Aorta (tissue), 5 donors: ENCODE results near the gene ZNF614. TPM values are rescaled to one million over a fixed set of nuclear protein-coding genes. Genes with fewer than 3 reads are reported as not detected.
"Not testable (repeated sequence)": the region's sequence is repeated elsewhere in the genome, so short reads cannot be mapped to it uniquely, and the experiment has no call there.

ENCODE experiments used
- ATAC-seq: fragments of 200-7000 bp; cut with Tn5 transposase; one replicate; pipeline ENCODE4 v1.9.1; 2022; ENCODE audit warnings: moderate library complexity; ENCODE audit not compliant: low FRiP score
- DNase-seq, 2 donors: peaks; one replicate each; pipeline ENCODE4 v3.0.0-alpha.2; 2020
- H3K27ac ChIP-seq, 2 donors: one replicate each; pipeline ENCODE4 v1.5.1; 2013; ENCODE audit warnings: low read length in 2 of 2, mild to moderate bottlenecking in 2 of 2, moderate library complexity in 2 of 2, control low read depth in 1 of 2, inconsistent platforms in 1 of 2, low read depth in 1 of 2
- H3K27me3 ChIP-seq, 2 donors: one replicate each; pipeline ENCODE4 v1.6.1; 2013; ENCODE audit warnings: control low read depth in 1 of 2, low read length in 1 of 2, mild to moderate bottlenecking in 1 of 2, moderate library complexity in 1 of 2; ENCODE audit not compliant: insufficient read depth in 2 of 2, control insufficient read depth in 1 of 2
- H3K36me3 ChIP-seq, 2 donors: one replicate each; pipeline ENCODE4 v1.6.1; 2013; ENCODE audit warnings: control low read depth in 1 of 2, low read length in 1 of 2, mild to moderate bottlenecking in 1 of 2; ENCODE audit not compliant: insufficient read depth in 2 of 2, control insufficient read depth in 1 of 2
- H3K4me1 ChIP-seq, 2 donors: one replicate each; pipeline ENCODE4 v1.6.1; 2013; ENCODE audit warnings: low read length in 2 of 2, control low read depth in 1 of 2, mild to moderate bottlenecking in 1 of 2, moderate library complexity in 1 of 2; ENCODE audit not compliant: insufficient read depth in 2 of 2, control insufficient read depth in 1 of 2
- H3K4me3 ChIP-seq, 2 donors: one replicate each; pipeline ENCODE4 v1.5.1; 2013; ENCODE audit warnings: low read length in 2 of 2, control low read depth in 1 of 2, mild to moderate bottlenecking in 1 of 2
- H3K9me3 ChIP-seq: one replicate; pipeline ENCODE4 v1.6.1; 2013; ENCODE audit warnings: mild to moderate bottlenecking, low read length; ENCODE audit not compliant: control insufficient read depth
- WGBS, 2 donors: extraction: QIAGEN DNeasy Blood & Tissue Kit; methylation state at CpG; one replicate each; pipeline ENCODE4 v1.1.7; 2013; 5-methylcytosine and 5-hydroxymethylcytosine counted together
- intact Hi-C, 2 donors: fragments of 100-400 bp; cut with DNase I; formaldehyde crosslinking; loops; one replicate each; pipeline versions ENCODE4 v1.14.2 to v1.15.0; 2022
- polyA plus RNA-seq, 2 donors: library from polyadenylated mRNA; stranded (reverse); fragments of 200-250 nt; gene quantifications; one replicate each; pipeline ENCODE4 v1.2.3, GENCODE V29; 2013
- total RNA-seq, 2 donors: library from RNA; stranded (reverse); fragmentation: NEBNext Ultra II Directional; extraction: Animal tissue kit (Norgen Biotek cat#: 25700); gene quantifications; one replicate each; pipeline ENCODE4 v1.2.1, GENCODE V29; 2021
- donor health status: healthy with polysubstance abuse.
- donor health status: Bipolar disorder and iron deficiency.
- donor health status: DM: no; HTN: no; CAD: no.
- donor health status: DM: no; HTN: no; CAD: no.
- donor health status: DM: yes; HTN: yes; CAD: no.

The ZNF614 gene
- total and polyA plus RNA-seq, 4 donors, result 3.8 to 9.3 (median 6.2) TPM

- DNase-seq (no peak), ATAC-seq (no peak)
- H3K4me1 ChIP-seq, result no peaks in the 10 kb centered on the region
- 97 to 98% methylated on average over 4 of the region's 4 CpGs for WGBS, 2 donors
- H3K36me3 ChIP-seq, result peaks cover 27 to 64% of the 10 kb centered on the region in 2 donors
- no peak overlapping the region for H3K27ac ChIP-seq
- H3K4me3 ChIP-seq, result no peak overlapping the region
- intact Hi-C loops, result no loop called here
- H3K9me3 ChIP-seq, result peaks cover 38% of the 10 kb centered on the region
- H3K27me3 ChIP-seq, result no peaks in the 10 kb centered on the region
Measured at GRCh38 chr19:52039169-52039568, 11.0 kb upstream of the ZNF614 start.

GRCh38 chr19:52034051-52034728 lies 6.0 kb upstream of the ZNF614 start:
- Histone ChIP-seq H3K4me1 (no peaks in the 10 kb centered on the region), H3K9me3 (peaks cover 32% of the 10 kb centered on the region), H3K27ac (no peak overlapping the region), H3K36me3 (peaks cover 21 to 48% of the 10 kb centered on the region in 2 donors), H3K4me3 (peak overlapping the region in 1 of 2 donors; percentile 46), H3K27me3 (no peaks in the 10 kb centered on the region)
- 97 to 98% methylated on average over 12 of the region's 12 CpGs for WGBS, 2 donors
- ATAC-seq, result no peak
- intact Hi-C loops, result no loop called here
- DNase-seq, result no peak

- intact Hi-C loops, result loop anchor here in 1 of 2 donors (5.0 kb wide), 1 partner anchor 41 kb away; the partner anchor contains the start of gene ZNF350
- Histone ChIP-seq H3K36me3 (peaks cover 9 to 21% of the 10 kb centered on the region in 2 donors), H3K4me1 (peaks cover 0 to 5% of the 10 kb centered on the region in 2 donors), H3K27me3 (no peaks in the 10 kb centered on the region), H3K9me3 (peaks cover 15% of the 10 kb centered on the region), H3K27ac (peak overlapping the region; percentile 38 to 57), H3K4me3 (peak overlapping the region; percentile 20 to 79)
- no peak for DNase-seq
- ATAC-seq, result peak; percentile 56
- WGBS, 2 donors, result 12 to 15% methylated on average over 5 of the region's 5 CpGs
Measured at GRCh38 chr19:52028780-52029123, 573 bp upstream of the ZNF614 start.

GRCh38 chr19:52026255-52026990 lies 1.8 kb downstream of the ZNF614 start:
- not testable (repeated sequence) for DNase-seq, H3K4me3 ChIP-seq, H3K27me3 ChIP-seq, ATAC-seq, H3K27ac ChIP-seq, H3K4me1 ChIP-seq
- WGBS, 2 donors, result 90 to 91% methylated on average over 15 of the region's 15 CpGs
- intact Hi-C loops, result loop anchor here in 1 of 2 donors (5.0 kb wide), 1 partner anchor 39 kb away; the partner anchor contains the start of gene ZNF350
- peaks cover 19% of the 10 kb centered on the region for H3K9me3 ChIP-seq
- H3K36me3 ChIP-seq, result peaks cover 15 to 26% of the 10 kb centered on the region in 2 donors

- H3K4me1 ChIP-seq, H3K4me3 ChIP-seq, DNase-seq, H3K27ac ChIP-seq, ATAC-seq, intact Hi-C loops, H3K27me3 ChIP-seq: not testable (repeated sequence)
- 96 to 98% methylated on average over 4 of the region's 4 CpGs for WGBS, 2 donors
- peaks cover 24 to 41% of the 10 kb centered on the region in 2 donors for H3K36me3 ChIP-seq
- peaks cover 24% of the 10 kb centered on the region for H3K9me3 ChIP-seq
Measured at GRCh38 chr19:52024478-52024877, 3.7 kb downstream of the ZNF614 start.

GRCh38 chr19:52022193-52022592 lies 6.0 kb downstream of the ZNF614 start:
- Histone ChIP-seq H3K36me3 (peaks cover 32 to 50% of the 10 kb centered on the region in 2 donors), H3K27me3 (no peaks in the 10 kb centered on the region), H3K9me3 (peaks cover 32% of the 10 kb centered on the region), H3K4me1 (peaks cover 0 to 2% of the 10 kb centered on the region in 2 donors), H3K27ac (no peak overlapping the region), H3K4me3 (no peak overlapping the region)
- no peak for DNase-seq
- WGBS, 2 donors, result 96 to 97% methylated on average over 15 of the region's 15 CpGs
- intact Hi-C loops, result no loop called here
- no peak for ATAC-seq

- peaks cover 35% of the 10 kb centered on the region for H3K9me3 ChIP-seq
- ATAC-seq (no peak), DNase-seq (no peak)
- H3K4me1 ChIP-seq, result no peaks in the 10 kb centered on the region
- H3K27ac ChIP-seq, result no peak overlapping the region
- intact Hi-C loops, result no loop called here
- 92 to 95% methylated on average over 4 of the region's 4 CpGs for WGBS, 2 donors
- H3K27me3 ChIP-seq, result no peaks in the 10 kb centered on the region
- H3K4me3 ChIP-seq, result no peak overlapping the region
- peaks cover 37 to 56% of the 10 kb centered on the region in 2 donors for H3K36me3 ChIP-seq
Measured at GRCh38 chr19:52020506-52020905, 7.7 kb downstream of the ZNF614 start.

GRCh38 chr19:52010674-52011073 lies 17.5 kb downstream of the ZNF614 start:
- WGBS, 2 donors, result 78 to 88% methylated on average over 1 of the region's 1 CpG
- no peak for DNase-seq
- no peaks in the 10 kb centered on the region for H3K4me1 ChIP-seq
- no peak overlapping the region for H3K4me3 ChIP-seq
- ATAC-seq, result no peak
- H3K36me3 ChIP-seq, result peaks cover 2 to 12% of the 10 kb centered on the region in 2 donors
- intact Hi-C loops, result no loop called here
- no peaks in the 10 kb centered on the region for H3K27me3 ChIP-seq
- H3K27ac ChIP-seq, result no peak overlapping the region
- H3K9me3 ChIP-seq, result peaks cover 3% of the 10 kb centered on the region
